ENCODE data around the gene GCM1.

- TF ChIP-seq CTCF (IDR thresholded peaks at IDR 0.05; ENCODE audit: low read depth, low read length, missing input control): no peak
- no peak for TF ChIP-seq ZBTB33 (IDR thresholded peaks at IDR 0.05)
- no peak for TF ChIP-seq TAF1 (conservative IDR thresholded peaks at IDR 0.05)
Measured at GRCh38 chr6:53159558-53159957, 10.9 kb upstream of the GCM1 start.

Data from liver (tissue), 3 donors.